ENCODE results near the gene DNAJB6. TPM values are rescaled to one million over a fixed set of nuclear protein-coding genes. Genes with fewer than 3 reads are reported as not detected.

The DNAJB6 gene
- total RNA-seq, 1 donor from 2014 or later = 97.2 TPM

DNA sequence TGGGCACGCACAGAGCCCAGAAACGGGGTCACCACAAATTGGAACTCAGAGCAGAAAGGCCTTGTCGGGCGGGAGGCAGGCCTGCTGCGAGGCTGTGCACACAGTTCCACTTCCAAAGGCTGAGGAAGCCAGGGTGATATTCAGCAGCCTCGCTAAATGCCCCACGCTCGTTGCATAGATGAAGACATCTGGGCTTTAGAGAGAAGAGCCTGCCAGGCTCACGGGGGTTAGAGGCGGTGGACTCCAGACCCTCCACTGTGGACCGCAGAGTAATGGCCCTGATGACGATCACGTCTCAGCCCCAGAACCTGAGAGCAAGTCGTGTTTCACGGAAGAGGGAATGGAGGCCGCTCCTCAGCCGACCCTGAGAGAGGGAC, 104.2 kb downstream of the DNAJB6 start:
- no peak for DNase-seq (ENCODE audit: extremely low spot score, unreplicated experiment)
- Mint-ChIP-seq H3K9me3 (peaks cover 4% of the 10 kb centered on the region), H3K4me3 (no peak overlapping the region), H3K36me3 (no peaks in the 10 kb centered on the region), H3K4me1 (ENCODE audit: unreplicated experiment) (no peaks in the 10 kb centered on the region), H3K27me3 (no peaks in the 10 kb centered on the region), H3K27ac (no peak overlapping the region)
- TF ChIP-seq, protein P1, sequence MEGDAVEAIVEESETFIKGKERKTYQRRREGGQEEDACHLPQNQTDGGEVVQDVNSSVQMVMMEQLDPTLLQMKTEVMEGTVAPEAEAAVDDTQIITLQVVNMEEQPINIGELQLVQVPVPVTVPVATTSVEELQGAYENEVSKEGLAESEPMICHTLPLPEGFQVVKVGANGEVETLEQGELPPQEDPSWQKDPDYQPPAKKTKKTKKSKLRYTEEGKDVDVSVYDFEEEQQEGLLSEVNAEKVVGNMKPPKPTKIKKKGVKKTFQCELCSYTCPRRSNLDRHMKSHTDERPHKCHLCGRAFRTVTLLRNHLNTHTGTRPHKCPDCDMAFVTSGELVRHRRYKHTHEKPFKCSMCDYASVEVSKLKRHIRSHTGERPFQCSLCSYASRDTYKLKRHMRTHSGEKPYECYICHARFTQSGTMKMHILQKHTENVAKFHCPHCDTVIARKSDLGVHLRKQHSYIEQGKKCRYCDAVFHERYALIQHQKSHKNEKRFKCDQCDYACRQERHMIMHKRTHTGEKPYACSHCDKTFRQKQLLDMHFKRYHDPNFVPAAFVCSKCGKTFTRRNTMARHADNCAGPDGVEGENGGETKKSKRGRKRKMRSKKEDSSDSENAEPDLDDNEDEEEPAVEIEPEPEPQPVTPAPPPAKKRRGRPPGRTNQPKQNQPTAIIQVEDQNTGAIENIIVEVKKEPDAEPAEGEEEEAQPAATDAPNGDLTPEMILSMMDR (conservative IDR thresholded peaks at IDR 0.05) = no peak

DNA sequence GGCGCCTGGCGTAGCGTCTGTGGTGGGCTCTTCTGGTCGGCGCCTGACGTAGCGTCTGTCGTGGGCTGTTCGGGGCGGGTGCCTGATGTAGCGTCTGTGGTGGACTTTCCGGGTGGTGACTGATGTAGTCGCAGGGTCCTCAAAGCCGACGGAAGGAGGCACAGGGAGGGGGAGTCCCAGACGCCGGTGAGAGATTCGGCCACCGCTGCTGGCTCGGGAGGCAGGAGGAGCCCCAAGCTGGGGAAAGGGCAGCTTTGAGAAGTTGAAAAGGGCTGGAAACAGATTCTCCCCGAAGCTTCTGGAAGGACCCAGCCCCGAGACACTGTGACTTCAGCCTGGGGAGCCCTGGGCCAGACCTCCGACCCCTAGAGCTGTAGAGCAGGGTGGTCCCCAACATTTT, 105.7 kb downstream of the DNAJB6 start:
- DNase-seq (ENCODE audit: extremely low spot score, unreplicated experiment) = no peak
- Mint-ChIP-seq H3K27ac (no peak overlapping the region), H3K36me3 (no peaks in the 10 kb centered on the region), H3K9me3 (peaks cover 4% of the 10 kb centered on the region), H3K4me1 (ENCODE audit: unreplicated experiment) (no peaks in the 10 kb centered on the region), H3K4me3 (no peak overlapping the region), H3K27me3 (no peaks in the 10 kb centered on the region)
- TF ChIP-seq, protein P1 (conservative IDR thresholded peaks at IDR 0.05) = no peak

DNA sequence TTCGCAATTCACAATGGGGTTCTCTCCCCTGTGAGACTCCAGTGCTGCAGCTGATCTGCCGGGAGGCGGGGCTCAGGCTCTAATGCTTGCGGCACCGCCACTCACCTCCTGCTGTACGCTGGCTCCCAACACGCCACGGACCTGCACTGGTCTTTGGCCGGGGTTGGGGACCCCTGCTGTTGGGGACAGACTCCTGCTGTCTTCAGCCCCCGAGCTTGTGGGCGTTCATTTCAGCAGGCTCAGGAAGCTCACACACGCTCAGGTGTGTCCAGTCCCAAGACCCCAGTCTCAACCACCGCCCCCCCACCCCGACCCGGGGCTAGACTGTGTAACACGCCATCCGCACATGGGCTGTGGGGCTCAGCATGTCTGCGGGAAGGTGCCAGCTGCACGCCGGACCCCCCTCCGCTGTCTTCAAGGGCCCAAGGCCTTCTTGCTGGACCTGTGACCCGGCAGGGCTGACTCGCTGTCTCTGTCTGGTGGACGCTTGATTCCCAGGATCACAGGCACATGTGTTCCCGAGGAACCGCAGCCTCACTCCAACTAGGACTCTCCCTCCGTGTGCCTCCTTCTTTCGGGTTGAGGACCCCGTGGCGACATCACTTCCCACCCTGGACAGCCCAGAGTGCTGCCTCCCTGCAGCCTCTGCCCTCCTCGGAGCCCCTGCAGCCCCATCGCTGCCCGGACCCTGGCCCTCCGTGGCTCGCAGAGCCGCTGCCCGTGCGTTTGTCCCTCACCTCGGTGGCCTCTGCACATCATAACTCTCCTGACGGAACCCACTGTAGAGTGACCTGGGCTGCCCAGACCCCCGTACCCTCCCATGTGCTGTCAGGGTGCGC, 106.4 kb downstream of the DNAJB6 start:
- TF ChIP-seq, protein P1 (conservative IDR thresholded peaks at IDR 0.05) = no peak
- H3K4me3 Mint-ChIP-seq = no peak overlapping the region
- no peak overlapping the region for H3K27ac Mint-ChIP-seq
- no peaks in the 10 kb centered on the region for H3K36me3 Mint-ChIP-seq
- H3K9me3 Mint-ChIP-seq = peaks cover 4% of the 10 kb centered on the region
- H3K27me3 Mint-ChIP-seq = no peaks in the 10 kb centered on the region
- no peak for DNase-seq (ENCODE audit: extremely low spot score, unreplicated experiment)
- no peaks in the 10 kb centered on the region for H3K4me1 Mint-ChIP-seq (ENCODE audit: unreplicated experiment)

DNA sequence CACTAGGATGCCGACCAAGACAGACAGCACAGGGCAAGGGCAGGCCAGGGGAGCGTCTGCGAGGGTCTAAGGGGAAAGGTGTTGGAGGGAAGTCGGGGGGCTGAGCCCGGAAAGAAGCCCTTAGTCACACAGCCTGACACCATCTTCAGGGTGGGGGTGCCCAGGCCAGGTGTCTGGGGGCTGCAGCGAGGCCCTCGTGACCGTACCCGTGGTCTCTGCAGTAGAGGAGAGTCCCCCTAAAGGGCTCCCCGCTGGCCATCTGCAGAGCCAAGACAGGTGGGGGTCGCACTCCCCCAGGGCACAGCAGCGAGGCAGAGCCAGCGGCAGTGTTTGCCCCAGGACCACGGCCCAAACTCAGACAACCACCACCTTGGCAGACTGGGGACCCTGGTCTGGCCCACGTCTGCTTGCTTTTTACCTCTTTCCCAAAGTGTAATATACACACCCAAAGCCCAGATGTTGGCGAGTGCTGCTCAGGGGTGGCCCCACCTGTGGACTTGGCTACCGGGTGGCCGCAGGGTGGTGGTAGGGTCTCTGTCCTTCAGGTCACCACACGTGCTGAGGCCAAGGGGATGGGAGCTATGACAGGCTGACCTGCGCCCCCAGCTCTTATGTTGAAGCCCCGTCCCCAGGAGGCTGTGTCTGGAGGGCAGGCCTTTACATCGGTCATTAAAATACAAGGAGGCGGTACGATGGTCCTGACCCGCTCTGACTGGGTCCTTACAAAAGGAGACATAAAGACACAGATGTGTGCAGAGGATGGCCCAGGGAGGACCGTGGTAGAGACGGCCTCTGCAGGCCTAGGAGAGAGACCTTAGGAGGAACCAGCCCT, 107.4 kb downstream of the DNAJB6 start:
- no peaks in the 10 kb centered on the region for H3K27me3 Mint-ChIP-seq
- H3K4me1 Mint-ChIP-seq (ENCODE audit: unreplicated experiment) = no peaks in the 10 kb centered on the region
- no peaks in the 10 kb centered on the region for H3K36me3 Mint-ChIP-seq
- TF ChIP-seq, protein P1 (conservative IDR thresholded peaks at IDR 0.05) = no peak
- H3K27ac Mint-ChIP-seq = no peak overlapping the region
- DNase-seq (ENCODE audit: extremely low spot score, unreplicated experiment) = no peak
- H3K4me3 Mint-ChIP-seq = no peak overlapping the region
- H3K9me3 Mint-ChIP-seq = peaks cover 4% of the 10 kb centered on the region

DNA sequence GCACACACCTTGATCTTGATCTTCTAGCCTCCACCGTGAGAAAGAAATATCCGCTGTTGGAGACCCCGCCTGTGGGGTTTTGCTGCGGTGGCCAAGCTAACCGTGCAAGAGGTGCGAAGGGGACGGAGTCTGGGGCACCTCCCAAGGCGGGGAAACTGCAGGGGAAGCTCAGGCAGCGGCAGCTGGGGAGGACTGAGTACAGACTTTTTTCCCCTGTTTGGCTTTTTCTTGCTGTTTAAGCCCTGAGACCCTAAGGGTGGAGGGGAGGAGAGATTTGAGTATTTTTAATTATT, 108.0 kb downstream of the DNAJB6 start:
- DNase-seq (ENCODE audit: extremely low spot score, unreplicated experiment) = no peak
- peaks cover 4% of the 10 kb centered on the region for H3K9me3 Mint-ChIP-seq
- H3K36me3 Mint-ChIP-seq = no peaks in the 10 kb centered on the region
- H3K27me3 Mint-ChIP-seq = no peaks in the 10 kb centered on the region
- no peak overlapping the region for H3K27ac Mint-ChIP-seq
- H3K4me1 Mint-ChIP-seq (ENCODE audit: unreplicated experiment) = no peaks in the 10 kb centered on the region
- TF ChIP-seq, protein P1 (conservative IDR thresholded peaks at IDR 0.05) = no peak
- no peak overlapping the region for H3K4me3 Mint-ChIP-seq
